Mucosa of descending colon (tissue), 3 donors: ENCODE measurements around the gene GRIN2A. TPM values are rescaled to one million over a fixed set of nuclear protein-coding genes. Genes with fewer than 3 reads are reported as not detected.

Experiments used
- ATAC-seq: fragments of 200-7000 bp; cut with Tn5 transposase; one replicate; pipeline ENCODE4 v1.9.1; 2020; ENCODE audit warnings: mild to moderate bottlenecking, moderate library complexity
- DNase-seq, 3 donors: peaks; one replicate each; pipeline ENCODE4 v3.0.0-alpha.2; 2020
- H3K36me3 ChIP-seq: fragments of 200-600 bp; one replicate; pipeline ENCODE4 v1.8.0; 2021; ENCODE audit warnings: low read depth, mild to moderate bottlenecking
- H3K4me1 ChIP-seq: fragments of 200-600 bp; one replicate; pipeline ENCODE4 v1.8.0; 2021; ENCODE audit warnings: low read depth, mild to moderate bottlenecking
- H3K4me3 ChIP-seq: fragments of 200-600 bp; one replicate; pipeline ENCODE4 v1.8.0; 2021; ENCODE audit warnings: mild to moderate bottlenecking
- H3K9me3 ChIP-seq: fragments of 200-600 bp; one replicate; pipeline ENCODE4 v1.8.0; 2021; ENCODE audit warnings: mild to moderate bottlenecking
- CTCF ChIP-seq: fragments of 200-600 bp; IDR thresholded peaks from one replicate; pipeline ENCODE4 v1.8.0; 2022; ENCODE audit warnings: antibody characterized with exemption, mild to moderate bottlenecking
- intact Hi-C, 2 donors: fragments of 100-400 bp; cut with DNase I in 1 of 2; cut with micrococcal nuclease in 1 of 2; formaldehyde crosslinking; loops; one replicate each; pipeline versions ENCODE4 v1.11.0 to v1.11.1; 2022; cut with DNase I, micrococcal nuclease
- total RNA-seq, 3 donors: library from RNA; stranded (reverse); fragmentation: NEBNext Ultra II Directional in 2 of 3; extraction: Animal tissue kit (Norgen Biotek cat#: 25700) in 2 of 3; gene quantifications; one replicate each; pipeline versions ENCODE4 v1.2.1 to v1.2.4, GENCODE V29; 2021 to 2023
- donor health status: DM: no; HTN: no; CAD: no; lungs with moderate emphysema.
- donor health status: DM: no; HTN: no; CAD: no.
- donor health status: DM: no; HTN: yes; CAD: no.

Gene GRIN2A
- total RNA-seq, 3 donors from 2014 or later, result 0.39 to 0.57 (median 0.49) TPM

DNA sequence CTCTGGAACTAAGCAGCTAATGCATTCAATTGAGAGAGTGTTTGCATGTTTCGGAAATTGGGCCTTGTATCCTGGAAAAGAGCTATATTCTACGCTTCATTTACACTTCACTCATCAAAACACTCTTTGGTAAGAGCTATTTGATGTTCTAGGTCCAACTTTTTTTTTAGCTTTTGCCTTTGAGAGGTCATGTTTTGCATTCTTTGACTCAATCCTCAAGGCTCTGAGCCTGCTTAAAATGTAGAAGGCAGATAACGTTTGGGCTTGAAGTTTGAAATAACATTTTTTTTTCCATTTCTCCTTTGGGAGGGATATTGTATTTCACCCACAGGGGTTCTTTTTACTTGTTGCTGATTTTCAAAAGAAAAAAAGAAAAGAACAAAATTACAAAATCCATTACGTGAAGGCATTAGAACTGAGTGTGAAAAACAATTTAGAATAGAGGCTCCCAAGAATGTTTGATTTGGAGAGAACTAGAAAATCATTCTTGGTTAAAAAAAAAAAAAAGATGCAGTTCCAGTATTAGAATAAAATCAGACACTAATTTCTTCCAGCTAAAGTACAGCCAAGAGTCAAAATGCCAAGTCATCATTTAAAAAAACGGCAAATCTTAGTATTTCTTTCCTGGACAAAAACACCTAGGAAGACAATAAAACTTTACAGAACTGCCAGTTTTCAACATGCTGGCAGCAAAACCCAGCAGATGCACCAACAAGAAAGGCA lies 268.5 kb downstream of the GRIN2A start:
- TF ChIP-seq CTCF, result no peak
- intact Hi-C loops, result loop anchor here in 1 of 2 donors (10.0 kb wide), 1 partner anchor 59 kb away; no protein-coding TSS in a partner anchor
- Histone ChIP-seq H3K36me3 (no peaks in the 10 kb centered on the region), H3K9me3 (no peaks in the 10 kb centered on the region), H3K4me3 (no peak overlapping the region), H3K4me1 (no peaks in the 10 kb centered on the region)
- DNase-seq, result no peak
- no peak for ATAC-seq

- no peak for DNase-seq
- no peak for ATAC-seq
- no peaks in the 10 kb centered on the region for H3K4me1 ChIP-seq
- no peaks in the 10 kb centered on the region for H3K36me3 ChIP-seq
- no peak overlapping the region for H3K4me3 ChIP-seq
- intact Hi-C loops, result loop anchor here in 1 of 2 donors (10.0 kb wide), 1 partner anchor 57 kb away; no protein-coding TSS in a partner anchor
- no peaks in the 10 kb centered on the region for H3K9me3 ChIP-seq
- no peak for TF ChIP-seq CTCF
Observed at GRCh38 chr16:9911989-9912388, 270.2 kb downstream of the GRIN2A start.

DNA sequence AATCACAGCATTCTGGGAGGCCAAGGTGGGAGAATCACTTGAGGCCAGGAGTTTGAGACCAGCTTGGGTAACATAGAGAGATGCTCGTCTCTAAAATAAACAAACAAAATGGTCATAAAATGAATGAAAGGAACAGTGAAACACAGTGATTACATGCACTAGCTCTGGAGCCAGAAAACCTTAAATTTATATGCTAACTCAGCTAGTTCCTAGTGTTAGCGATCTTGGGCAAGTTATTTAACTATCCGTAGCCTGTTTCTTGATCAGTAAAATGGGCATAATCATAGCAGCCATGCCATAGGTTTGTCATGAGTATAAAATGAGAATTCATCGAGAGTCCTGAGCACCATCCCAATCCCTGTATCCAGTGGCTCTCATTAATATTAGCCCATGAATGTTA lies 271.0 kb downstream of the GRIN2A start:
- TF ChIP-seq CTCF, result no peak
- ATAC-seq (no peak), DNase-seq (no peak)
- Histone ChIP-seq H3K9me3 (no peaks in the 10 kb centered on the region), H3K36me3 (no peaks in the 10 kb centered on the region), H3K4me3 (no peak overlapping the region), H3K4me1 (no peaks in the 10 kb centered on the region)
- intact Hi-C loops, result loop anchor here in 1 of 2 donors (10.0 kb wide), 1 partner anchor 56 kb away; no protein-coding TSS in a partner anchor

- Histone ChIP-seq H3K36me3 (no peaks in the 10 kb centered on the region), H3K9me3 (no peaks in the 10 kb centered on the region), H3K4me3 (no peak overlapping the region), H3K4me1 (no peaks in the 10 kb centered on the region)
- no peak for DNase-seq
- ATAC-seq, result no peak
- TF ChIP-seq CTCF, result no peak
- intact Hi-C loops, result no loop called here
Observed at GRCh38 chr16:9909072-9909825, 273.0 kb downstream of the GRIN2A start.

DNA sequence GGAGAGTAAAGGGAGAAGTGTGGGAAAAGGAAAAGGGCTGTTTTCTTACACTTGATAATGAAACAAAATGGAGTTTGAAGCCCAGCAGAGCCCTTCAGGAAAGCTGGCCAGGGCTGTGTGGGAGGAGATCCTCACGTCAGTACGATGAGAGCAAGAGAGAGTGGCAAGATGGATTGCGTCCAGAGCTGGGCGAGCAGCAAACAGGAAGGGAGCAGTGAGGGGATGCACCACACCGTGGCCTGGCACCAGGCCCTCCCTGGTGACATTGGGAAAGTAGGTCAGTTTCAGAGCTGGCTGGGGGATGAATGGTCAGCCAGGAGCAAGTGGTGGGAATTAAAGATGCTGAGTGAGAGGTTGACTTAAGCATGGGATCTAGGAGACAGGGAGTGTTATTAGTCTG lies 273.6 kb downstream of the GRIN2A start:
- Histone ChIP-seq H3K36me3 (no peaks in the 10 kb centered on the region), H3K4me1 (no peaks in the 10 kb centered on the region), H3K9me3 (no peaks in the 10 kb centered on the region), H3K4me3 (no peak overlapping the region)
- TF ChIP-seq CTCF, result no peak
- no peak for DNase-seq
- no peak for ATAC-seq
- intact Hi-C loops, result no loop called here
